C4-2B (cell line): ENCODE results near the gene HSPB6.

Experiments
- CTCF ChIP-seq: fragments of 450-650 bp; conservative IDR thresholded peaks from 2 replicates; pipeline ENCODE4 v1.5.1; 2017; ENCODE audit warnings: mild to moderate bottlenecking
- ZFX ChIP-seq: fragments of 450-650 bp; IDR thresholded peaks from 2 replicates; pipeline ENCODE4 v1.6.1; 2017

GRCh38 chr19:35755550-35756376 is 1.1 kb downstream of the HSPB6 start:
- TF ChIP-seq CTCF, result no peak
- no peak for TF ChIP-seq ZFX
